ENCODE measurements around the gene PTK6.
A peak's percentile ranks its signal among the peaks of the same experiment; 100 is the strongest.
"Not testable (repeated sequence)": the region's sequence is repeated elsewhere in the genome, so short reads cannot be mapped to it uniquely, and the experiment has no call there.

The PTK6 gene

GRCh38 chr20:63560333-63560805 is 23.2 kb upstream of the PTK6 start:
- H3K4me3 ChIP-seq (ENCODE audit: low read length), result no peak overlapping the region
- no peak for DNase-seq (ENCODE audit: low read depth, low spot score)

GRCh38 chr20:63559485-63560332 is 22.5 kb upstream of the PTK6 start:
- not testable (repeated sequence) for H3K4me3 ChIP-seq (ENCODE audit: low read length); DNase-seq (ENCODE audit: low read depth, low spot score)

GRCh38 chr20:63558804-63559484 is 21.8 kb upstream of the PTK6 start:
- no peak for DNase-seq (ENCODE audit: low read depth, low spot score)
- no peak overlapping the region for H3K4me3 ChIP-seq (ENCODE audit: low read length)

GRCh38 chr20:63557481-63557891 is 20.3 kb upstream of the PTK6 start:
- no peak overlapping the region for H3K4me3 ChIP-seq (ENCODE audit: low read length)
- DNase-seq (ENCODE audit: low read depth, low spot score), result no peak

- DNase-seq (ENCODE audit: low read depth, low spot score), result no peak
Observed at GRCh38 chr20:63556873-63557478, 19.8 kb upstream of the PTK6 start.

GRCh38 chr20:63555661-63556381 is 18.6 kb upstream of the PTK6 start:
- H3K4me3 ChIP-seq (ENCODE audit: low read length), result no peak overlapping the region
- no peak for DNase-seq (ENCODE audit: low read depth, low spot score)

More at GRCh38 chr20:63556873-63557478, 19.8 kb upstream of the PTK6 start:
- no peak overlapping the region for H3K4me3 ChIP-seq (ENCODE audit: low read length)

- no peak overlapping the region for H3K4me3 ChIP-seq (ENCODE audit: low read length)
- DNase-seq (ENCODE audit: low read depth, low spot score), result no peak
Observed at GRCh38 chr20:63554361-63555278, 17.4 kb upstream of the PTK6 start.

- DNase-seq (ENCODE audit: low read depth, low spot score), result no peak
- H3K4me3 ChIP-seq (ENCODE audit: low read length), result peak within 1 kb of the TSS; percentile 37
Observed at GRCh38 chr20:63553933-63554290, 16.7 kb upstream of the PTK6 start, which contains the start of gene FNDC11. Gene FNDC11, plus strand, starts transcription at chr20:63554159. Its CDS starts 1,505 bp downstream, at chr20:63555664.

GRCh38 chr20:63553251-63553932 is 16.2 kb upstream of the PTK6 start:
- peak; percentile 74 for DNase-seq (ENCODE audit: low read depth, low spot score)
- H3K4me3 ChIP-seq (ENCODE audit: low read length), result peak overlapping the region; percentile 37

GRCh38 chr20:63552481-63553249 is 15.5 kb upstream of the PTK6 start:
- peak overlapping the region; percentile 37 for H3K4me3 ChIP-seq (ENCODE audit: low read length)
- peak; percentile 92 for DNase-seq (ENCODE audit: low read depth, low spot score)

- no peak overlapping the region for H3K4me3 ChIP-seq (ENCODE audit: low read length)
Observed at GRCh38 chr20:63551068-63551467, 13.9 kb upstream of the PTK6 start.

GRCh38 chr20:63549679-63550282 is 12.6 kb upstream of the PTK6 start:
- no peak for DNase-seq (ENCODE audit: low read depth, low spot score)

More at GRCh38 chr20:63551068-63551467, 13.9 kb upstream of the PTK6 start:
- DNase-seq (ENCODE audit: low read depth, low spot score), result no peak

GRCh38 chr20:63549019-63549418 is 11.8 kb upstream of the PTK6 start:
- no peak for DNase-seq (ENCODE audit: low read depth, low spot score)
- no peak overlapping the region for H3K4me3 ChIP-seq (ENCODE audit: low read length)

More at GRCh38 chr20:63549679-63550282, 12.6 kb upstream of the PTK6 start:
- H3K4me3 ChIP-seq (ENCODE audit: low read length), result no peak overlapping the region

GRCh38 chr20:63548542-63548941 is 11.4 kb upstream of the PTK6 start:
- H3K4me3 ChIP-seq (ENCODE audit: low read length), result no peak overlapping the region
- DNase-seq (ENCODE audit: low read depth, low spot score), result no peak

- no peak for DNase-seq (ENCODE audit: low read depth, low spot score)
- H3K4me3 ChIP-seq (ENCODE audit: low read length), result no peak within 1 kb of the TSS
Observed at GRCh38 chr20:63547725-63548480, 10.7 kb upstream of the PTK6 start, which contains the start of gene SRMS. Gene SRMS, minus strand, starts transcription at chr20:63547749. Its CDS starts 286 bp downstream, at chr20:63547463.

All from Jurkat, Clone E6-1 (cell line).